Measurements from ENCODE around the gene ANKZF1.
A peak's percentile ranks its signal among the peaks of the same experiment; 100 is the strongest.

The ANKZF1 gene

DNA sequence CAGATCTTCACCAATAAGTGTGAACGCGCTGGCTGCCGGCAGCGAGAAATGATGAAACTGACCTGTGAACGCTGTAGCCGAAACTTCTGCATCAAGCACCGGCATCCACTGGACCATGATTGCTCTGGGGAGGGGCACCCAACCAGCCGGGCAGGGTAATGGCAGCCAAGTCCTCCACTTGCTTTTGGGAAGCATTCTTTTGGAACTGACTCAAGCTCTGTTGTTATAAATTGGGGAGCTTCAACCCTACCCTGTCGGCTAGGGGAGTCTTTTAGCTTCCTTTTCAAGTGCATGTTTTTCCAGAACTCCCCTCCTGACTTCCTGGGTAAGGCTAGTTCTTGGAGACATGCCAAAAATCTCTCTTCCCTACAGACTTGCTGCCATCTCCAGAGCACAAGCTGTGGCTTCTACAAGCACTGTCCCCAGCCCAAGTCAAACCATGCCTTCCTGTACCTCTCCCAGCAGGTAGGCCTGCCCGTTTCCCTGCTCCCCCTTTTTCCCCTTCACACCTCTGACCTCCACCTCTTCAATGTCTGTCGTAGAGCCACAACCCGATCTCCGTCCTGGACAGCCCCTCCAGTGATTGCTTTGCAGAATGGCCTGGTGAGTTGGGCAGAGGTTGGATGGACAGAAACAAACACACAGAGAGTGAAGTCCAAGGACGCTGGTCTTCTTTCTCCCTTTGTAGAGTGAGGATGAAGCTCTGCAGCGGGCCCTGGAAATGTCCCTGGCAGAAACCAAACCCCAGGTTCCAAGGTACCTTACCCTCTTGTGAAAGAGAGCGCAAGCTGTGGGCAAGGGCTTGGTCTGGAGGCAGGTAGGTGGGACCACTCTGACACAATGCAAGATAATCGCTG, 21.5 kb upstream of the ANKZF1 start:
- peak; percentile 55 for DNase-seq

DNA sequence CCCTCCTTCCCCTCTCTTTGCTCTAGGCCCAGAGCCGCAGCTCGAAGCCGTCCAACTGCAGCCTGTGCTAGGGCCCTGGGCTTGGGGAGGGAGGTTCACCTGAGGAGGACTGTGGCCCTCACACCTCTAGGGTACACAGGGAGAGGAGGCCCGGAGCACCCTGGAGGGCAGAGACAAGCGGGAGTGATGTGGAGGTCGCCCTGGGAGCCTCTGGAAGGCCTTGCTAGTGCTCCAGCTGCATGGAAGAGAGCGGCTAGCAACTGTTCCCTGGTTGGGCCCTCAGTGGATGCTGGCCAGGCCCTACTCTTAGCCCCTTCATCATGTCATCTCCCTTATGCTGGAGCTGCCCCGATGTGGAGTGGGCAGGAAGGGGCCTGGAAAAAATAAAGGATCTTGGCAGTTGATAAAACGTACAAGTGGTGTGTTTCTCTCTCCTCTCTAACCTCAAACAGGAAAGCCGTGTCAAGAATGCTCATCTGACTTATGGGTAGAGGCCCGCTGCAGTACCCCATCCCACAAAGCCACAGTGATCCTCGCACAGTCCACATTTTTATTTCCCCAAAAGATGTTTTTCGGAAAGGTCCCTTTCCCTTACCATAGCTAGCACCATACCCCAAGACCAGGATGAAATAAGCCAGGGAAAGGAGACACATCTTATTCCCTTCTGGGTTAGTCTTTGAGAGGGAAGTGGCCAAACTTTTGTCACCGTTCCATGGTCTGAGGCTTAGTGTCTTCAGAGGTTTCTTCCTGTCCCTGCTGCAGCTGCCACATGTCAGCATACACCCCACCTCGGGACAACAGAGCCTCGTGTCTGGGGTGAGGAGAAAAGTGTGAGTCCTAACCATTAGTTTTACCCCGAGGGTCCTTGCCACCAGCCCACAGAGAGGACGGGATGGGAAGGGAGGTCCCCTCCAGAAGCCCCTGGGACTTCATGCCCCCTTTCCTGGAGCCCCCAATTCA, 20.1 kb upstream of the ANKZF1 start:
- no peak for DNase-seq

DNA sequence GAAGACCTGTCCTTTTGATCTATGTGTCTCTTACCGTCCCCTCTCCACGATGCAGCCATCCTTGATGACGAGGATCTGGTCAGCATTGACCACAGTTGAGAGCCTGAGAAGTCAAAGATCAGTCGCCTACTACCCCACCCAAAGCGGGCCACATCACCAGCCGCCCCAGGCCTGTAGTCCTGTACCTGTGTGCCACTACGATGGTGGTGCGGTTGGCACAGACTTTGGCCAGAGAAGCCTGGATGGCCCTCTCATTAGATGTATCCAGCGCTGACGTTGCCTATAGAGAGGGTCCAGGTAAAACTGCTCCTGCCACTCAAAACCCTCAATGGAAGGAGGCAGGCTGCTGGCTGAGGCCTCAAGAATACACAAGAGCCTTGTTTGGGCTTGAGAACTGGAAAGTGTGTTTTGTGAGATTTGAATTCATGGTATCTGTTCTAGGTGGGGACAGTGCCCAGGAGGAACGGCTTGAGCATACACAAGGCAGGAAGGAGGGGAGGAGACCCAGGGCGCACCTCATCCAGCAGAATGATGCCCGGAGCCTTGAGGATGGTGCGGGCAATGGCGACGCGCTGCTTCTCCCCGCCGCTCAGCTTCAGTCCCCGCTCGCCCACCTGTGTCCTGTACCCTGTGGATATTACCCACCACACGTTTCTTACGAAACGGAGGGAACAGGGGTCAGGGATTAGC, 19.3 kb upstream of the ANKZF1 start:
- no peak for DNase-seq

DNA sequence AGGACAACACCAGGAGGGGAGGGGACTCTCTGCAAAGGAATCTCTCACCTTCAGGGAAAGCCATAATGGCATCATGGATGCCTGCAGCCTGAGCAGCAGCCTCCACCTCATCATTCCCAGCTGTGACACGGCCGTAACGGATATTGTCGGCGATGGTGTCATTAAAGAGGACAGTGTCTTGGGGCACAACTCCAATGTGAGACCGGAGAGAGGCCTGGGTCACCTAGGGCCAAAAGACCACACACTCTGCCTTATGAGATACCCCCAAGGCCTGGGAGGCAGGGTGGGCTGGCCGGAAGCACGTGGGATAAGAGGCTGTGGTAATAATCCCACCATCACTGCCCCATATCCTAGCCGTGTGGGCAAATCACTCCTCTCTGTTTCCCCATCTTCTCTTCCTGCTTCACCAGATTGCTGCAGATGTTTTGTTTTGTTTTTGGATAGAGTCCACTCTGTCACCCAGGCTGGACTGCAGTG, 18.7 kb upstream of the ANKZF1 start:
- DNase-seq: no peak

DNA sequence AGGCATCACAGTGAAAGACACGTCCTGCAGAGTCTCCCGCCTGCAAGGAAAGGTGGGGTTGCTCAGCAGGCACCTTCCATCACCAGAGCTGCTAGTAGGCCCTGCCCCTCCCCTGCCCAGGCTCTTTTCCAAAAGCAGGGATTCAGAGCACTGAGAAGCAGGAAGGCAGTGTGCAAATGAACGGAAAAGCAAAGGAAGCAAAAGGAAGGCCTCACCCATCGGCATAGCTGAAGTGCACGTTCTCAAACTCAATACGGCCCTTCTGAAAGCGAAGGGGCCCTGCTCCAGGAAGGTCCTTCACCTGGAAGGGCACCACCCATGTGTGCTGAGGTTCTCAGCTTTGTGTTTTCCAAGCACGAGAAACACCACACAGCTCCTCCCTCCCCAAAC, 16.6 kb upstream of the ANKZF1 start:
- no peak for DNase-seq

DNA sequence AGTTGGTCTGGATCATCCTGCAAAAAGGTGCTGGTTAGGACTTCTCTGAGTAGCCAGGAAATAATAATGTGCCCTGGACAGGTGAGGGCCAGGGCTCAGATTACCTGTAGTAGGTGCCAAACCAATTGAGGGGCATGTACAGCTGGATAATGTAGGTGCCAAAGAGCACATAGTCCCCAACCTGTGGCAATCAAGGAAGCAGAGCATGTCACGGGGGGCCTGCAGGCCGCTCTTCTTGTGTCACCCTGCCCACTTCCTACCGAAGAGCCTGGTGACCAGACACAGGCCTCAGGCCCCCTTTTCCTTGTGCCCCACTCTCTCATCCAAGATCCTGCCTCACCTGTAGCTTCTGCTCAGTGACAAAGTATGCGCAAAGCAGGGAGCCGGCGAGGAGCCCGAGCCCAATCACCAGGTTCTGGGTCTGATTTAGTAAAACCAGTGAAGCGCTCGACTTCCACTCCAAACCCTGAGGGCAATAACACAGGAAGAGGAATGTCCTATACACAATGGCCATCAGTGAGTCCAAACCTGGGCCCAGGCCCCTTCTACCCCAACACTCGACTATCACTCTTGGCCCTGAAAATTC, 16.0 kb upstream of the ANKZF1 start:
- no peak for DNase-seq

DNA sequence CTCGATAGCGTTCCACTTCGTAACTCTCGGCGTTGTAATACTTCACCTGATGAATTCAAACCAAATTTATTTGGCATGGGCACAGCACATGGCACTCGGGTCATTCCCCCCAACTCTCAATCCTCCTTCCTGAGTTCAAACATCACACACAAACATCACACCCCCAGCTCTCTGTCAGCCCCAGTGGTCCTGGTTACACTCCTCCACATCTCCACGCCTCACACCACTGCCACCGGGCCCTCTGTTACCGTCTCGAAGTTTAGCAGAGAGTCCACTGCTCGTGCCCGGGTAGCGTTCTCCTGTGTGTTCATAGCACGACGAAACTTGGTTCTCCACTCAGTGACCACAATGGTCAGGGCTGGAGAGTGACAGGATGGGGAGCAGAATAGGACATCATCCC, 15.5 kb upstream of the ANKZF1 start:
- no peak for DNase-seq

DNA sequence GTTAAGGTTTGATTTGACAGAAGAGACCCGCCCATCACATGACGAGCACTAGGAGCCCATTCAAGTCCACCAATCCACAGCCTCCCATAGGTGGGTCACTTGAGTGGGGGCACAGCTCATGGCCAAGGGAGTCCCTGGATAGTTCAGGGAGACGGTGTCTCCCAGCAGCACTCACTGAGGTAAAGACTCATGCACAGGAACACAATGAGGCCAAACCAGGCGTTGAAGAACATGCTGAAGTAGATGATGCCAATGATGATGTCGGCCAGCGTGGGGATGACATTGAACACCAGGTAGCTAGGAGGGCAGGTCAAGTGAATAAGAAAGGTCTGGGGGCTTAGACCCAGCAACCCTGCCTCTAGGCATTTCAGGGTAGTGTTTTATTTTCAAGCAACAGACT, 14.8 kb upstream of the ANKZF1 start:
- DNase-seq: no peak

DNA sequence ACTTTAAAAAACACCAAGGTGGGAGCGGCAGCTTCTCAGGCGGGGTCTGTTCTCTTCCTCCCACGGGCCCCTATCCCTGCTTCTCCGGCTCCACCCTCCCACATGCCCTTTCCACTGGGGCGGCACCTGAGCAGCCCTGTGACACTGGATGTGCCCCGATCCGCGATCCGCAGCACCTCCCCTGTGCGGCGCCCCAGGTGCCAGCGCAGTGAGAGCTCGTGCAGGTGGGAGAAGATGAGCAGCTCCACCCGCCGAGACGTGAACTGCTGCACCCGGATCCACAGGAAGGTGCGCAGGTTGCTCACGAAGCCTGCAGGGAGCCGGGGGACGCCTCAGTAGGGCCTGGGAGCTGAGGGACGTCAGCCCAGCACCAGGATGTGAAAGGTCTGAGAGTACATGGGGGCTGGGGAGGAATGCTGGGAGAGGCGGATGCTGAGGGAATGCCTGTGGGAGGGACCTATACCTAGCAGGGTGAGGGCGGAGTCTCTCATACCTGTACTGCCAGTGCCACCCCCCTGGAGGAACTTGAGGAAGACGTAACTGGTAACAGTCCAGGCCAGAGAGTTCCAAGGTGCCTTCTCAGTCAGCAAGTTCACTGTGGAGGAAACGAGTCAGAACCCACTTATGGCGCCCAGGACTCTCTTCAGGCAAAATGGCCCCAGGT, 13.6 kb upstream of the ANKZF1 start:
- no peak for DNase-seq

DNA sequence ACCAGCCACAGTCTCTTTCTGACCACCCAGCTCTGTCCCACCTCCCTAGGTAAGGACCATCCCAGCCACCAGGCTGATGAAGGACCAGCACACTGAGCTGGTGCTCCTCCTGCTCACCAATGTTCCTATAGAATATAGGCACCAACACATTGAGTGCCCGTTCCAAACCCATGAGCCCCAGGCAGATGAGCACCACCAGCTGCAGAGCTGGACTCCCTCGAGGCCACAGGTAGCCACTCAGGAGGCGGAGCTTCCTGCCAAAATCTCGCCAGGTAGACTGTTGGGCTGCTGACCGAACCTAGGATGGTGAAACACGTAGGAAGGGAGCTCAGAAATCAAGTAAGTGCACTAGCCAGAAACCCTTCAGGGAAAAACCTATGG, 13.1 kb upstream of the ANKZF1 start:
- no peak for DNase-seq

DNA sequence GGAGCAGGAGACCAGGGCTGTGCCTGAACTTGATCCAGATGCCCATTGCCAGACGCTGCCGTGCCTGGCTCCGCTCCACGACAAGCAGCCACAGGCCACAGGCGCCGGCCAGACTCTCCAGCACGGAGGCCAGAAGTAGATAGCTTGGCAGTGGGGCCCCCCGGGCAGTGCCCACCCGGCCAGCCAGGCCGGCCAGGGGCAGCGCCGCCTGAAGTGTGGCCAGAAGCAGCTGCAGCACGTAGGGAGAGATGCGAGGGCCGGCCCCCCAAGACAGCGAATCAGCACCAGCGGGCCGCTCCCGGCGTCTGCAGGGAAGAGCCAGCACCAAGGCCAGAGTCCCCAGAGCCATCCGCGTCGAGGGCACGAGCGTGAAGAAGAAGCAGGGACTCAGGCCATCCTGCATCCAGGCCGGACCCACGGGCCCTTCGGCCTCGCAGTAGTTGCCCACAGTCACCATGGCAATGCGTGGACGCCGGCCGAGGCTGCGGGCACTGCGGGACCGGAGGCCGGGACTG, 11.3 kb upstream of the ANKZF1 start:
- DNase-seq: peak; percentile 80

DNA sequence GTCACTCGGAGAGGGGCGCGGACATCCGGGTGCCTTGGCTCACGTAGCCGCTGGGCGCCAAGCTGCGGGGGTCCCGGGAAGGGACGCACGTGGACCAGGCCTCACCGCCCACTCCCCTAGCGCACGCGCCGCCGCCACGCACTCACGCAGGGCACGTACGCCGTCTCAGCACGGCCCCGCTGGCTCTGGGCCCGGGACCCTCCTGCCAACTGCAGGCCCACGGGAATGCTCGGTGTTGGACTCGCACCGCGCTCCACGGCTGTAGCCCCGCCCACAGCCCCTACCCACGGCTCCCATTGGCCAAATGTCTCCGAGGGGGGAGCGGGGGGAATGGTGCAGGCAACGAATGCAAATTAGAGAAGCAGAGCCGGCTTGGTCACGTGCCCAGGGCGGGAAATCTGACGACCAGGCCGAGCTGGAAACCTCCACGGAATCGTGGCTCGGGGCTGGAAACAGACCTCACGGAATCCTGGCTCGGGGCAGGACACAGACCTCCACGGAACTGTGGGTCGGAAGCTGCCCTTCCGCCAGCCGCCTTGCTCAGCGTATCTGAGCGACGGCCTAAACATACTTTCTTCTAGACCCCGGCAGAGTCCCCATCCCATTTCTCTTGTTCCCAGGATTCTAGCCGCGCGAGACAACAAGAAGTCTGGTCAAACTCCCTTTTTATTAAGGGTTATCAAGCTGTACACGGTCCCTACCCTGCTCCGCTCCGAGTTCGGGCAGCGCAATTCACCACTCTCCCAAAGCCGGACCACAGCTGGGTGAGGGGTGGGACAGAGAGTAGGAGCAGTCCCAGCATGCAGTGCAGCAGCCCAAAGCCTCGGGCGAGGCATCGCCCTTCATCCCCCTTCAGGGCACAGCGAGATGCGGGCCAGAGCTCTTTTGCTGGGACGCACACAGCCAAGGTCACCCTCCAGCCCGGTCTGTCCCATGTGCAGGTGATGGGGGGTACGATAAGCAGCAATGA, 10.6 kb upstream of the ANKZF1 start, which contains the start of gene ABCB6:
ABCB6 (minus strand) TSS at position 227 of the 970 bp plus-strand sequence. CDS start 285 bp downstream, outside the sequence.
- DNase-seq: peak; percentile 97

DNA sequence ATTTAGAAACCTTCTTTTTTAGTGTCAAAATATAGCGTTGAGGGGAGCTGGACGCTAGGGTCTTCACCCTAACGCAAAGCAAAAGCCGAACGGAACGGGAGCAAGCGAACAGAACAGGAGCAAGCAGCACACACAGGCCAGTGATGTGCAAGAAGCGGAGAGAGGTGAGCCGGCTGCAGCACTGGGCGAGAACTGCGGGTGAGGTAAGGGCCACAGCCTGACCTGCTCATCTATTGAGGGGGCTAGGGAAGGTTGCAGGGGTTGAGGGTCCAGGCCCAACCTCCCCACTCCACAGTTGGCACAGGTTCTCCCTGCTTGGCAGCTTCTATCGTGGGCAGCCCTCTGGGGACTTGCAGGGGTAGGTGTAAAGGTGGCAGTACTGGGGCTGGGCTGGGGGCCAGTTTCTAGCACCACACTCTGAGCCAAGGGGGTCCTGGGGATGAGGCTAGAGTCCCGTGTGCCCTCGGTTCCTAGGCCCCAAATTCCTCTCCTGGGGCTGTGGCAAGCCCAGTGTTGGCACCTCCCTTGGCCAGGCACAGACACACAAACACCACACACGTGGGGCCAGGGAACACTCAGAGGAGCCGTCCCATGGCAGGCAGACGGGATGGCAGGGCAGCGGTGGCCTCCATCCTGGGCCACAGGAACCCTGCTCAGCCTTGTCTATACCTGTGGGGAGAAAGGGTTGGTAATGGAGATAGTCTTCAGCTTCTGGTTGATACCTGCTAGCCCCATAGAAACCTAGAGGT, 9.6 kb upstream of the ANKZF1 start:
- DNase-seq: no peak

DNA sequence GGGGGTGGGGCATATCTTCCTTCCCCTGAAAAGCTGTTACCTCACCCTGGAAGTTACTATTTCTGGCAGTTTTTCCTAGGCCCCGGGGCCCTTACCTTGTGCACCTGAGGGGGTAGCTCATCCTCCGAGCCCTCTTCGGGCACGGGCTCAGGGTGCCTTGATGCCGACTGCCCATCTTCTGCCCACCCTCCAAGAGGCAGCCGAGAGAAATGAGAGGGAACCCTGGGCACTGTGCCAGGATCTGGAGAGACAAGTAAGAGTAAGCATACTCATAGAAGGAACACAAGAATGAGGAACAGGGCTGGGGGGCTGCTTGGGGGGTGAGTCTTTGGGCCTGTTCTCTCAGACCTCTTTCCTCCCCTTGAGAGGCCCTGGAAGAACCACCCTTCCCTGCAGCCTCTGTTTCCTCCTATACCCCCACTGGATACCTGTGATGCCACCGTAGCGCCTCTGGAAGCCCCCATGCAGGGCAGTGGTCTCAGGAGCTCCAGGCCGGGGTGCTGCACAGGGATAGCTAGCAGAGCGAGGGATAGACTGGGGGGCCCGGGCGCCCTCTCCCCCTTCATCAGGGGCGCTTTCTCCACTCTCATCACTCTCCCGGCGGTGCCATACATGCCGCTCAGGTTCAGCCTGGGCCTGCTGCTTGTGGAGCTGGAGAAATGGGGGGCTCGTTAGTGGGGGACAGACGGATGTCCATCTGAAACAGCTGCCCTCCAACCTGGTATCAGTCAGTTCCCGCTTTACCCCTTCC, 8.8 kb upstream of the ANKZF1 start:
- DNase-seq: no peak

DNA sequence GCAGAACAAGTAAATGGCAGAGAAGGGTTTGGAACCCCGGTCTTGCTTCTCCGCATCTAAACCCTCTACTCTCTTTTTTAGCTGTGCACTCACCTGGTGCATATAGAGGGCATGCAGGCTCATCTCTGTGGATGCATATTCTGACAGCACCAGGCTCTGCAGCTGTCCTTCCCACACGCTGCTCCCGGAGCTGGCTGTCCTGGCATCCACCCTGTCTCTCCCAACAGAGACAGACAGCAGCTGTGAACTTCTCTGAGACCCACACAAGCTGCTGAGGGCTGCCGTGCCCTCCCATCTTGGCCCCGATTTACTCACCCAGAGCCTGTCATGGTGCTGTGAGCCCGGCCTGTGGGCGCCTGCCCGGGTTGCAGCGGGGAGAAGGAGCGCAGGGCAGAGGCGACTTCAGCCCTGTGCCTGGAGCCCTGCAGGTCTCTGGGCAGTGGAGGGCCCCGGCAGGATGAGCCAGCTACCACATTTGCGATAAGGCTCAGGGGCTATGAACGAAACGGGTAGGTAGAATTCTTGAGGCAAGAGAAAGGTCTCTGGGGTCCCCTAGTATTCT, 7.6 kb upstream of the ANKZF1 start:
- DNase-seq: no peak

DNA sequence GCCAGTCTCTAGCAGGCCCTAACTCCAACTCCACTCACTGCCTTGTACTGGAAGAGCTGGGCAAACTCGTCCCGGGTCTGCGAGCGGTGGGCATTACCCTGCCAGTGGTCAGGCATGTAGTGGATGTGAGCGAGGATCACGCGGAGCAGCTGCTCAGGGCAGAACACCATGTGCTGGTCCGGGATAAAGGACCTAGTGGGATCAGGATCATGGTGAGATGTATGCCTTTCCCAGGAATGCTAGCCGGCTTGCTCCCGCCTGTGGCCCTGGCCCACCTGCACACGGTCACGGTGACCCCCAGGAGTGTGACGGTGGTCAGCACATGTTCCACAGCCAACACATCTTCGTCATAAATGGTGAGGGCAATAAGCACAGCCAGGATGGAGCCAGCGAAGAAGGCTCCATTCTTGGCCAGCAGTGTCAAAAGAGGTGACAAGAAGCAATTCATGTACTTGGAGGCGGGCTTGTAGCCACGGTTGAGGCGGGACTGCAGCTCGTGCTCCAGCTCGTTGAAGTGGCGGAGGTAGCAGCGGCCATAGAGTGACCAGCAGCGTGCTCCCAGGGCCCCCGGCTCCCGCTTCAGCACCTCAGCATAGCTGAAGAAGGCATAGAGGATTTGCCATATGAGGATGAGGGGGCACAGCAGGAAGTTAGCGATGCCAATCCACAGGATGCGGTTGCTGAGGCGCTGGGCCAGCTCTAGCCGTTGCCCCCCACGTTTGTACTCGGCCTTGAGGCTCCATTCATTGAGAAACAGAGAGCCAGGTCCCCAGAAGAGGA, 5.6 kb upstream of the ANKZF1 start:
- no peak for DNase-seq

DNA sequence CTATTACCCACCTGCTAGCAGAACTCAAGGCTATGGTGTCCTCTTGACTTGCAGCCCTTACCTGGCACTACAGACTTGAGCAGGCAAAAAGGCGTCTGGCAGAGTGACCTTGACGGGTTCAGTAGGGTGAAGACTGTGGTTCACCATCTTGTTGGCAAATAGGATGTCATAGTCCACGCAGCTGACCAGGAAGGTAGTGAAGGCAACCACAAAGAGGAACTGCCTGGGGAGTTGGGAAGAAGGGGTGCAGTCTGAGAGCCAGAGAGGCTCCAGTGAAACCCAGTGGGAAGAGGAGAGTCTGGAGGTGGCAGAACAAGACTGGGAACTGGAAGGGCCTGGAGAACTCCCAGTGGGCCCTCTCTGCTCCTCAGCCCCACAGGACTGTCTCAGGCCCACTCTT, 4.3 kb upstream of the ANKZF1 start:
- DNase-seq: no peak
